Mesendoderm (in vitro differentiated cells): Measurements from ENCODE around the gene NFYC.

Experiments used
- DNase-seq: peaks from one replicate; pipeline ENCODE4 v3.0.0; 2013
- H2AK5ac ChIP-seq: 2 replicates; pipeline ENCODE4 v1.6.1; 2013; ENCODE audit warnings: low read length, inconsistent platforms
- H2BK120ac ChIP-seq: 2 replicates; pipeline ENCODE4 v1.6.1; 2013; ENCODE audit warnings: low read depth, mild to moderate bottlenecking, low read length, moderate library complexity, mixed read lengths
- H2BK15ac ChIP-seq: replicated peaks from 2 replicates; pipeline ENCODE4 v1.6.1; 2013; ENCODE audit warnings: low read depth, mild to moderate bottlenecking, moderate library complexity
- H2BK5ac ChIP-seq: 2 replicates; pipeline ENCODE4 v1.6.1; 2013; ENCODE audit warnings: low read length, inconsistent platforms
- H3K18ac ChIP-seq: 2 replicates; pipeline ENCODE4 v1.6.1; 2013; ENCODE audit warnings: mild to moderate bottlenecking, low read length, mixed read lengths
- H3K23ac ChIP-seq: one replicate; pipeline ENCODE4 v1.6.1; 2013; ENCODE audit warnings: low read length
- H3K27ac ChIP-seq: 2 replicates; pipeline ENCODE4 v1.5.1; 2013; ENCODE audit warnings: low read depth, mild to moderate bottlenecking, inconsistent platforms, low read length, moderate library complexity
- H3K27me3 ChIP-seq: 2 replicates; pipeline ENCODE4 v1.6.1; 2013; ENCODE audit warnings: low read length, control low read depth, mild to moderate bottlenecking, inconsistent platforms; ENCODE audit not compliant: insufficient read depth, poor library complexity
- H3K36me3 ChIP-seq: 2 replicates; pipeline ENCODE4 v1.6.1; 2013; ENCODE audit warnings: low read length, inconsistent platforms; ENCODE audit not compliant: control insufficient read depth, insufficient read depth
- H3K4ac ChIP-seq: one replicate; pipeline ENCODE4 v1.6.1; 2013; ENCODE audit warnings: low read depth, mild to moderate bottlenecking, low read length, moderate library complexity
- H3K4me1 ChIP-seq: 2 replicates; pipeline ENCODE4 v1.6.1; 2013; ENCODE audit warnings: low read depth, low read length, inconsistent platforms; ENCODE audit not compliant: control insufficient read depth
- H3K4me2 ChIP-seq: 2 replicates; pipeline ENCODE4 v1.6.1; 2013; ENCODE audit warnings: low read length
- H3K4me3 ChIP-seq: 2 replicates; pipeline ENCODE4 v1.5.1; 2013; ENCODE audit warnings: mild to moderate bottlenecking, low read length
- H3K56ac ChIP-seq: one replicate; pipeline ENCODE4 v1.6.1; 2013; ENCODE audit warnings: low read length
- H3K79me1 ChIP-seq: 2 replicates; pipeline ENCODE4 v1.6.1; 2013; ENCODE audit warnings: low read length, inconsistent platforms
- H3K79me2 ChIP-seq: 2 replicates; pipeline ENCODE4 v1.6.1; 2013; ENCODE audit warnings: mild to moderate bottlenecking, low read length; ENCODE audit not compliant: control insufficient read depth, insufficient read depth
- H3K9ac ChIP-seq: 2 replicates; pipeline ENCODE4 v1.6.1; 2013; ENCODE audit warnings: low read length, inconsistent platforms
- H4K5ac ChIP-seq: one replicate; pipeline ENCODE4 v1.6.1; 2013; ENCODE audit warnings: low read length
- H4K8ac ChIP-seq: one replicate; pipeline ENCODE4 v1.6.1; 2013; ENCODE audit warnings: low read depth, mild to moderate bottlenecking, control low read depth, low read length, moderate library complexity
- WGBS: extraction: QIAGEN DNeasy Blood & Tissue Kit; methylation state at CpG from one replicate; pipeline ENCODE4 v1.1.7; 2013; ENCODE audit warnings: low lambda C conversion rate, missing lambda C conversion rate; ENCODE audit not compliant: insufficient coverage; ENCODE audit errors: extremely low coverage; 5-methylcytosine and 5-hydroxymethylcytosine counted together

NFYC gene

GRCh38 chr1:40665335-40666171 is 26.0 kb upstream of the NFYC start, which contains the start of gene RIMS3:
TSS of gene RIMS3 (minus strand) at chr1:40665682. CDS start at chr1:40641925, 23,757 bp downstream.
- H2BK5ac ChIP-seq = no peak within 1 kb of the TSS
- no peaks in the 10 kb centered on the region for H3K79me2 ChIP-seq
- peak; percentile 80 for DNase-seq
- H3K9ac ChIP-seq = peak within 1 kb of the TSS; percentile 63
- no peak within 1 kb of the TSS for H3K27ac ChIP-seq
- no peaks in the 10 kb centered on the region for H3K79me1 ChIP-seq
- H3K27me3 ChIP-seq = no peaks in the 10 kb centered on the region
- no peak within 1 kb of the TSS for H3K18ac ChIP-seq
- H3K36me3 ChIP-seq = no peaks in the 10 kb centered on the region
- no peak within 1 kb of the TSS for H4K5ac ChIP-seq
- H3K4me3 ChIP-seq = peak within 1 kb of the TSS; percentile 64
- peak within 1 kb of the TSS; percentile 87 for H3K4me2 ChIP-seq
- no peak within 1 kb of the TSS for H2BK120ac ChIP-seq
- no CpG with 5 or more reads among the region's 59 CpGs for WGBS
- peak within 1 kb of the TSS; percentile 90 for H3K56ac ChIP-seq
- H3K4me1 ChIP-seq = peaks cover 3% of the 10 kb centered on the region
- H2AK5ac ChIP-seq = peak within 1 kb of the TSS; percentile 64
- H3K4ac ChIP-seq = no peak within 1 kb of the TSS
- H2BK15ac ChIP-seq = no peak within 1 kb of the TSS
- H4K8ac ChIP-seq = no peak within 1 kb of the TSS
- H3K23ac ChIP-seq = peak within 1 kb of the TSS; percentile 72

GRCh38 chr1:40668769-40669525 is 22.6 kb upstream of the NFYC start:
- no peak overlapping the region for H3K9ac ChIP-seq
- no CpG with 5 or more reads among the region's 21 CpGs for WGBS
- no peak overlapping the region for H3K4me2 ChIP-seq
- H2BK15ac ChIP-seq = no peak overlapping the region
- H3K27me3 ChIP-seq = no peaks in the 10 kb centered on the region
- no peaks in the 10 kb centered on the region for H3K4me1 ChIP-seq
- H3K27ac ChIP-seq = no peak overlapping the region
- no peak overlapping the region for H2BK120ac ChIP-seq
- no peak overlapping the region for H3K56ac ChIP-seq
- H3K4ac ChIP-seq = no peak overlapping the region
- H2AK5ac ChIP-seq = no peak overlapping the region
- no peaks in the 10 kb centered on the region for H3K79me2 ChIP-seq
- H3K23ac ChIP-seq = no peak overlapping the region
- H3K79me1 ChIP-seq = no peaks in the 10 kb centered on the region
- no peak overlapping the region for H4K8ac ChIP-seq
- peak; percentile 67 for DNase-seq
- H4K5ac ChIP-seq = no peak overlapping the region
- H2BK5ac ChIP-seq = no peak overlapping the region
- no peak overlapping the region for H3K4me3 ChIP-seq
- H3K36me3 ChIP-seq = no peaks in the 10 kb centered on the region
- H3K18ac ChIP-seq = no peak overlapping the region

GRCh38 chr1:40673452-40673851 is 18.1 kb upstream of the NFYC start:
- Histone ChIP-seq H3K9ac (no peak overlapping the region), H4K5ac (no peak overlapping the region), H3K18ac (no peak overlapping the region), H3K79me2 (no peaks in the 10 kb centered on the region), H3K27ac (no peak overlapping the region), H2BK15ac (no peak overlapping the region), H2BK5ac (no peak overlapping the region), H3K4me1 (no peaks in the 10 kb centered on the region), H3K56ac (no peak overlapping the region), H3K4me2 (no peak overlapping the region), H3K23ac (no peak overlapping the region), H3K4me3 (no peak overlapping the region), H3K27me3 (no peaks in the 10 kb centered on the region), H4K8ac (no peak overlapping the region), H3K36me3 (no peaks in the 10 kb centered on the region), H3K79me1 (no peaks in the 10 kb centered on the region), H2AK5ac (no peak overlapping the region), H3K4ac (no peak overlapping the region), H2BK120ac (no peak overlapping the region)
- WGBS = no CpG with 5 or more reads among the region's 4 CpGs
- no peak for DNase-seq

- H3K79me2 ChIP-seq = no peaks in the 10 kb centered on the region
- H2AK5ac ChIP-seq = no peak overlapping the region
- H3K18ac ChIP-seq = no peak overlapping the region
- no peak overlapping the region for H3K4me2 ChIP-seq
- WGBS = no CpG with 5 or more reads among the region's 1 CpG
- no peaks in the 10 kb centered on the region for H3K79me1 ChIP-seq
- H3K4ac ChIP-seq = no peak overlapping the region
- no peak overlapping the region for H3K4me3 ChIP-seq
- no peaks in the 10 kb centered on the region for H3K36me3 ChIP-seq
- no peak overlapping the region for H3K27ac ChIP-seq
- H3K4me1 ChIP-seq = no peaks in the 10 kb centered on the region
- DNase-seq = no peak
- no peak overlapping the region for H2BK15ac ChIP-seq
- H2BK120ac ChIP-seq = no peak overlapping the region
- H3K27me3 ChIP-seq = no peaks in the 10 kb centered on the region
- no peak overlapping the region for H3K9ac ChIP-seq
- no peak overlapping the region for H3K56ac ChIP-seq
- no peak overlapping the region for H2BK5ac ChIP-seq
- H4K5ac ChIP-seq = no peak overlapping the region
- H3K23ac ChIP-seq = no peak overlapping the region
- no peak overlapping the region for H4K8ac ChIP-seq
These were observed 15.0 kb upstream of the NFYC start for GRCh38 chr1:40676501-40676900.

GRCh38 chr1:40679165-40679953 is 12.1 kb upstream of the NFYC start:
- Histone ChIP-seq H3K9ac (no peak overlapping the region), H3K79me1 (no peaks in the 10 kb centered on the region), H3K23ac (no peak overlapping the region), H3K4ac (no peak overlapping the region), H3K4me1 (no peaks in the 10 kb centered on the region), H3K56ac (no peak overlapping the region), H3K4me3 (no peak overlapping the region), H3K18ac (no peak overlapping the region), H4K8ac (no peak overlapping the region), H3K27ac (no peak overlapping the region), H3K27me3 (no peaks in the 10 kb centered on the region), H2BK5ac (no peak overlapping the region), H3K4me2 (no peak overlapping the region), H2AK5ac (no peak overlapping the region), H2BK15ac (no peak overlapping the region), H3K36me3 (no peaks in the 10 kb centered on the region), H2BK120ac (no peak overlapping the region), H4K5ac (no peak overlapping the region), H3K79me2 (no peaks in the 10 kb centered on the region)
- DNase-seq = no peak
- WGBS = no CpG with 5 or more reads among the region's 2 CpGs
